SK-N-SH (cell line): ENCODE results near the gene ARL14EPL. TPM values are rescaled to one million over a fixed set of nuclear protein-coding genes. Genes with fewer than 3 reads are reported as not detected.

Experiments
- CTCF ChIA-PET: fragments of 300-600, 350-600 bp; formaldehyde crosslinking; extraction: SDS; loops from one replicate; lab custom pipeline; 2021; lab: Yijun Ruan, JAX
- POLR2A ChIA-PET: fragments of 350-600 bp; sonication (Branson Sonifier 250); formaldehyde crosslinking; extraction: SDS; loops from one replicate; lab custom pipeline; 2020; ENCODE audit warnings: antibody characterized with exemption, inconsistent platforms; lab: Yijun Ruan, JAX
- DNase-seq: peaks from one replicate; pipeline ENCODE4 v3.0.0; 2012
- H2AFZ ChIP-seq: fragments of 200-600 bp; sonication (generic); 2 replicates; pipeline ENCODE4 v1.8.1; 2016; ENCODE audit warnings: antibody characterized with exemption, mild to moderate bottlenecking, low read depth
- H3F3A ChIP-seq: fragments of 200-600 bp; sonication (generic); replicated peaks from 2 replicates; pipeline ENCODE3; 2016; ENCODE audit warnings: antibody characterized with exemption, mild to moderate bottlenecking; ENCODE audit not compliant: insufficient read depth
- H3K27ac ChIP-seq, 2 experiments: fragments of 200-500 bp in 1 of 2; fragments of 200-600 bp in 1 of 2; sonication (Bioruptor generic) in 1 of 2; sonication (generic), shearing (Covaris generic) in 1 of 2; 2 replicates each; pipeline versions ENCODE4 v1.5.1 to v1.6.1; 2014 to 2016; ENCODE audit warnings: low read depth in 2 of 2, inconsistent platforms in 1 of 2, low read length in 1 of 2, mild to moderate bottlenecking in 1 of 2, mixed read lengths in 1 of 2
- H3K27me3 ChIP-seq: fragments of 200-600 bp; sonication (generic), shearing (Covaris generic); 2 replicates; pipeline ENCODE4 v1.6.1; 2016; ENCODE audit warnings: mixed run types; ENCODE audit not compliant: insufficient read depth
- H3K36me3 ChIP-seq, 2 experiments: fragments of 200-500 bp in 1 of 2; fragments of 200-600 bp in 1 of 2; sonication (Bioruptor generic) in 1 of 2; sonication (generic) in 1 of 2; replicated peaks in 1 of 2; 2 replicates each; pipeline versions ENCODE3 to v1.5.1; 2014 to 2016; ENCODE audit warnings: low read length in 1 of 2, mild to moderate bottlenecking in 1 of 2; ENCODE audit not compliant: insufficient read depth in 2 of 2, control insufficient read depth in 1 of 2
- H3K4me1 ChIP-seq, 2 experiments: fragments of 200-500 bp in 1 of 2; fragments of 200-600 bp in 1 of 2; sonication (Bioruptor generic) in 1 of 2; sonication (generic), shearing (Covaris generic) in 1 of 2; 2 replicates each; pipeline versions ENCODE4 v1.5.1 to v1.6.1; 2014 to 2016; ENCODE audit warnings: low read depth in 1 of 2, low read length in 1 of 2, mixed run types in 1 of 2; ENCODE audit not compliant: insufficient read depth in 2 of 2, control insufficient read depth in 1 of 2
- H3K4me2 ChIP-seq: fragments of 200-600 bp; sonication (generic), shearing (Covaris generic); 2 replicates; pipeline ENCODE4 v1.6.1; 2017; ENCODE audit warnings: mixed run types
- H3K4me3 ChIP-seq, 2 experiments: fragments of 200-500 bp in 1 of 2; fragments of 200-600 bp in 1 of 2; sonication (Bioruptor generic) in 1 of 2; sonication (generic), shearing (Covaris generic) in 1 of 2; 2 replicates each; pipeline versions ENCODE4 v1.5.1 to v1.8.1; 2014 to 2016; ENCODE audit warnings: low read depth in 2 of 2, inconsistent platforms in 1 of 2, low read length in 1 of 2, mild to moderate bottlenecking in 1 of 2, mixed read lengths in 1 of 2, moderate library complexity in 1 of 2
- H3K79me2 ChIP-seq: fragments of 200-600 bp; sonication (generic); 2 replicates; pipeline ENCODE4 v1.8.1; 2017; ENCODE audit warnings: mild to moderate bottlenecking; ENCODE audit not compliant: insufficient read depth
- H3K9ac ChIP-seq: fragments of 200-600 bp; sonication (generic); 2 replicates; pipeline ENCODE4 v1.6.1; 2017; ENCODE audit warnings: mixed run types
- H3K9me2 ChIP-seq: fragments of 200-600 bp; sonication (generic); 2 replicates; pipeline ENCODE4 v1.6.1; 2017; ENCODE audit warnings: mixed run types
- H3K9me3 ChIP-seq: fragments of 200-600 bp; sonication (generic); 2 replicates; pipeline ENCODE4 v1.6.1; 2017; ENCODE audit warnings: mixed run types, mild to moderate bottlenecking, moderate library complexity
- H4K20me1 ChIP-seq: fragments of 200-600 bp; sonication (generic); 2 replicates; pipeline ENCODE4 v1.6.1; 2017; ENCODE audit warnings: mild to moderate bottlenecking, mixed run types; ENCODE audit not compliant: insufficient read depth
- CTCF ChIP-seq: fragments of 200-600 bp; sonication (generic); IDR thresholded peaks from 2 replicates; pipeline ENCODE4 v1.6.1; 2017; ENCODE audit warnings: antibody characterized with exemption, mild to moderate bottlenecking, moderate library complexity
- MAX ChIP-seq: IDR thresholded peaks from 2 replicates; pipeline ENCODE4 v1.4.0; 2012; ENCODE audit warnings: low read depth
- MXI1 ChIP-seq: IDR thresholded peaks from 2 replicates; pipeline ENCODE4 v1.6.1; 2012; ENCODE audit warnings: mild to moderate bottlenecking, low read depth, low read length, improper control_type of control experiment
- POLR2AphosphoS5 ChIP-seq: IDR thresholded peaks from 2 replicates; pipeline ENCODE4 v1.6.1; 2012; ENCODE audit warnings: low read depth, low read length
- RFX5 ChIP-seq: IDR thresholded peaks from 2 replicates; pipeline ENCODE4 v1.6.1; 2012; ENCODE audit warnings: mild to moderate bottlenecking, improper control_type of control experiment, low read length
- WGBS: methylation state at CpG from one replicate; pipeline ENCODE4 v1.1.6; 2017; ENCODE audit warnings: low lambda C conversion rate; 5-methylcytosine and 5-hydroxymethylcytosine counted together
- polyA plus RNA-seq, 3 experiments: library from polyadenylated mRNA; depleted of rRNA; stranded (reverse); fragments of >200 nt; gene quantifications; 2 replicates each; pipeline ENCODE4 v1.2.3, GENCODE V29; 2012
- TF ChIP-seq, protein P1 (sequence below): IDR thresholded peaks from 2 replicates; pipeline ENCODE4 v1.6.1; 2012; ENCODE audit warnings: mild to moderate bottlenecking, low read depth, low read length, moderate library complexity
- TF ChIP-seq, protein P2 (sequence below): fragments of 150-350 bp; IDR thresholded peaks from 2 replicates; pipeline ENCODE4 v1.6.1; 2017; ENCODE audit warnings: antibody characterized with exemption, low read length, low read depth, borderline replicate concordance
- TF ChIP-seq, protein P3 (sequence below): fragments of 150-350 bp; IDR thresholded peaks from 2 replicates; pipeline ENCODE4 v1.6.1; 2016; ENCODE audit warnings: mild to moderate bottlenecking, low read depth, low read length

ARL14EPL gene
- polyA plus RNA-seq, 1 of the 3 experiments (the other 2 are of a cell fraction) = not detected

- H3F3A ChIP-seq = no peaks in the 10 kb centered on the region
- 54% methylated on average over 2 of the region's 2 CpGs for WGBS
These were observed 44.3 kb upstream of the ARL14EPL start for GRCh38 chr5:115988002-115988401.

DNA sequence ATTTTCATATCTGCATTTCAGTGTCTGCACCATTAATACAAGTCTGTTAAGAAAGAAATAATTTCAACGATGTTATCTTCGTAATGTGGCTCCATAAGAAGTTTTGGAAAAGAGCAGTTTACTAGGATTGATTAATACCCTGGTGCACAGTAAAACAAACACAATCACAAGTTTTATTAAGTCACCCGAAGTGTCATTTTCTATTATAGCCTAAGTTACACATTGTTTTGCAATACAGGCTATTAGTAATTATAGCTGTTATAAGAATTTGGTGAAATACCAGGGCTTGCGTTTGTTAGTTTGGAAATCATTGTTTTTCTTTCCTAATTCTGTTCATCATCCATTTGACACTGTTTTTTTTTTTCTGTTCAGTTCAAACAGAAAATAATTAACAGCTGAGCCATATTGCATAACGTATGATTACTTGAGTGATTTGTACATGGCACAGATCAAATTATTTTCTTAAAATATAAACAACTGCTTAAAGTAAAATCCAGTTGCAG is 39.4 kb upstream of the ARL14EPL start:
- ChIA-PET POLR2A (no interaction called here), CTCF (interaction anchor here (1.4 kb wide), 1 partner anchor 19 kb away, joined by 3 read pairs; no protein-coding TSS in a partner anchor)
- Histone ChIP-seq H2AFZ (no peak overlapping the region), H3K36me3 (no peaks in the 10 kb centered on the region), H3K9ac (no peak overlapping the region), H3K4me3 (no peak overlapping the region), H3K9me3 (no peaks in the 10 kb centered on the region), H3K4me2 (no peak overlapping the region), H3K27me3 (no peaks in the 10 kb centered on the region), H3F3A (no peaks in the 10 kb centered on the region), H3K79me2 (no peaks in the 10 kb centered on the region), H3K27ac (no peak overlapping the region), H3K9me2 (no peaks in the 10 kb centered on the region), H4K20me1 (no peaks in the 10 kb centered on the region), H3K4me1 (no peaks in the 10 kb centered on the region; a peak in 1 of 4 replicates)
- DNase-seq = no peak
- 57% methylated on average over 5 of the region's 5 CpGs for WGBS
- TF ChIP-seq RFX5 (no peak), POLR2AphosphoS5 (no peak), CTCF (no peak), MXI1 (no peak), MAX (no peak)
- TF ChIP-seq, protein P1, sequence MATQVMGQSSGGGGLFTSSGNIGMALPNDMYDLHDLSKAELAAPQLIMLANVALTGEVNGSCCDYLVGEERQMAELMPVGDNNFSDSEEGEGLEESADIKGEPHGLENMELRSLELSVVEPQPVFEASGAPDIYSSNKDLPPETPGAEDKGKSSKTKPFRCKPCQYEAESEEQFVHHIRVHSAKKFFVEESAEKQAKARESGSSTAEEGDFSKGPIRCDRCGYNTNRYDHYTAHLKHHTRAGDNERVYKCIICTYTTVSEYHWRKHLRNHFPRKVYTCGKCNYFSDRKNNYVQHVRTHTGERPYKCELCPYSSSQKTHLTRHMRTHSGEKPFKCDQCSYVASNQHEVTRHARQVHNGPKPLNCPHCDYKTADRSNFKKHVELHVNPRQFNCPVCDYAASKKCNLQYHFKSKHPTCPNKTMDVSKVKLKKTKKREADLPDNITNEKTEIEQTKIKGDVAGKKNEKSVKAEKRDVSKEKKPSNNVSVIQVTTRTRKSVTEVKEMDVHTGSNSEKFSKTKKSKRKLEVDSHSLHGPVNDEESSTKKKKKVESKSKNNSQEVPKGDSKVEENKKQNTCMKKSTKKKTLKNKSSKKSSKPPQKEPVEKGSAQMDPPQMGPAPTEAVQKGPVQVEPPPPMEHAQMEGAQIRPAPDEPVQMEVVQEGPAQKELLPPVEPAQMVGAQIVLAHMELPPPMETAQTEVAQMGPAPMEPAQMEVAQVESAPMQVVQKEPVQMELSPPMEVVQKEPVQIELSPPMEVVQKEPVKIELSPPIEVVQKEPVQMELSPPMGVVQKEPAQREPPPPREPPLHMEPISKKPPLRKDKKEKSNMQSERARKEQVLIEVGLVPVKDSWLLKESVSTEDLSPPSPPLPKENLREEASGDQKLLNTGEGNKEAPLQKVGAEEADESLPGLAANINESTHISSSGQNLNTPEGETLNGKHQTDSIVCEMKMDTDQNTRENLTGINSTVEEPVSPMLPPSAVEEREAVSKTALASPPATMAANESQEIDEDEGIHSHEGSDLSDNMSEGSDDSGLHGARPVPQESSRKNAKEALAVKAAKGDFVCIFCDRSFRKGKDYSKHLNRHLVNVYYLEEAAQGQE = no peak
- TF ChIP-seq, protein P2, sequence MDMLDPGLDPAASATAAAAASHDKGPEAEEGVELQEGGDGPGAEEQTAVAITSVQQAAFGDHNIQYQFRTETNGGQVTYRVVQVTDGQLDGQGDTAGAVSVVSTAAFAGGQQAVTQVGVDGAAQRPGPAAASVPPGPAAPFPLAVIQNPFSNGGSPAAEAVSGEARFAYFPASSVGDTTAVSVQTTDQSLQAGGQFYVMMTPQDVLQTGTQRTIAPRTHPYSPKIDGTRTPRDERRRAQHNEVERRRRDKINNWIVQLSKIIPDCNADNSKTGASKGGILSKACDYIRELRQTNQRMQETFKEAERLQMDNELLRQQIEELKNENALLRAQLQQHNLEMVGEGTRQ = no peak

More at GRCh38 chr5:115988002-115988401, 44.3 kb upstream of the ARL14EPL start:
- H3K4me2 ChIP-seq = no peak overlapping the region
- H3K9me2 ChIP-seq = no peaks in the 10 kb centered on the region
- no peak overlapping the region for H3K27ac ChIP-seq
- no peaks in the 10 kb centered on the region for H4K20me1 ChIP-seq
- POLR2A ChIA-PET = interaction anchor here (0.6 kb wide), 1 partner anchor 91 kb away, joined by 5 read pairs; no protein-coding TSS in a partner anchor
- TF ChIP-seq, protein P3, sequence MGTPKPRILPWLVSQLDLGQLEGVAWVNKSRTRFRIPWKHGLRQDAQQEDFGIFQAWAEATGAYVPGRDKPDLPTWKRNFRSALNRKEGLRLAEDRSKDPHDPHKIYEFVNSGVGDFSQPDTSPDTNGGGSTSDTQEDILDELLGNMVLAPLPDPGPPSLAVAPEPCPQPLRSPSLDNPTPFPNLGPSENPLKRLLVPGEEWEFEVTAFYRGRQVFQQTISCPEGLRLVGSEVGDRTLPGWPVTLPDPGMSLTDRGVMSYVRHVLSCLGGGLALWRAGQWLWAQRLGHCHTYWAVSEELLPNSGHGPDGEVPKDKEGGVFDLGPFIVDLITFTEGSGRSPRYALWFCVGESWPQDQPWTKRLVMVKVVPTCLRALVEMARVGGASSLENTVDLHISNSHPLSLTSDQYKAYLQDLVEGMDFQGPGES = no peak
- no peak for TF ChIP-seq MAX
- TF ChIP-seq, protein P1 = no peak
- TF ChIP-seq, all 33 proteins: peak for 0
- CTCF ChIA-PET = no interaction called here
- Histone ChIP-seq H3K36me3 (no peaks in the 10 kb centered on the region), H3K9me3 (no peaks in the 10 kb centered on the region), H3K79me2 (no peaks in the 10 kb centered on the region), H3K4me1 (peaks cover 0 to 2% of the 10 kb centered on the region in 2 experiments; a peak in 2 of 4 replicates), H2AFZ (no peak overlapping the region), H3K27me3 (no peaks in the 10 kb centered on the region), H3K4me3 (no peak overlapping the region), H3K9ac (no peak overlapping the region)
- DNase-seq = no peak
